ENCODE results near the gene TEF.

DNA sequence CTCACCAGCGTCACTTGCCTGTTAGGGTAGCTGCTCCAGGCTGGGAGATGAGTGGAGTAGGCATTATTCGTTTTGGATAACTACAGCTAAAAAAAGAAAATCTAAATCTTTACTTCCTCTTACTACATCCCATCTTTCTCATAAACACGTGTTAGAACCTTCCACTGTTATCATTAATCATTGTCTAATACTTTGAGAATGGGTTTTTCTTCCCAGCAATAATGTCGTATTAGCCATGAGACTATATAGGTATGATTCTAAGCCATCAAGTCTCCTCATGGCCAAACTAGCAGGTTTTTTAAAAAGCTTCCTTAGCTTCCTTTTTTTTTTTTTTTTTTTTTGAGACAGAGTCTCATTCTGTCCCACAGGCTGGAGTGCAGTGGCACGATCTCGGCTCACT, 3.9 kb upstream of the TEF start:
- TF ChIP-seq TAF1 (IDR thresholded peaks at IDR 0.05; ENCODE audit: low read depth, low read length) (no peak), POLR2A (IDR thresholded peaks at IDR 0.05; ENCODE audit: low read depth, low read length) (no peak), POU2F2 (IDR thresholded peaks at IDR 0.05; ENCODE audit: low read depth, low read length) (no peak), POLR2AphosphoS5 (IDR thresholded peaks at IDR 0.05; ENCODE audit: low read depth, low read length) (no peak), PAX5 (IDR thresholded peaks at IDR 0.05; ENCODE audit: insufficient read depth, low read length, severe bottlenecking) (no peak), SPI1 (IDR thresholded peaks at IDR 0.05; ENCODE audit: low read depth, low read length) (no peak)

All from GM12891 (cell line).